Esophagus muscularis mucosa (tissue), 4 donors: ENCODE data around the gene CERCAM. TPM values are rescaled to one million over a fixed set of nuclear protein-coding genes. Genes with fewer than 3 reads are reported as not detected.

Experiments used
- DNase-seq: peaks from one replicate; pipeline ENCODE4 v3.0.0-alpha.2; 2017; ENCODE audit errors: extremely low spot score
- H3K27ac ChIP-seq, 4 donors: fragments of 200-600 bp; sonication (generic); replicated peaks in 1 of 4; 1 replicate in 3 of 4; 2 replicates in 1 of 4; pipeline ENCODE4 v1.5.1; 2016 to 2019; ENCODE audit warnings: mild to moderate bottlenecking in 1 of 4
- H3K27me3 ChIP-seq, 4 donors: fragments of 200-600 bp; sonication (generic); one replicate each; pipeline versions ENCODE4 v1.5.1 to v1.6.0; 2016 to 2019
- H3K36me3 ChIP-seq, 4 donors: fragments of 200-600 bp; sonication (generic); one replicate each; pipeline ENCODE4 v1.5.1; 2016 to 2019
- H3K4me1 ChIP-seq, 4 donors: fragments of 200-600 bp; sonication (generic); one replicate each; pipeline ENCODE4 v1.5.1; 2016 to 2019
- H3K4me3 ChIP-seq, 4 donors: fragments of 200-600 bp; sonication (generic); 1 replicate in 2 of 4; 2 replicates in 2 of 4; pipeline ENCODE4 v1.5.1; 2016 to 2019; ENCODE audit warnings: mild to moderate bottlenecking in 4 of 4, moderate library complexity in 1 of 4
- H3K9me3 ChIP-seq, 4 donors: fragments of 200-600 bp; sonication (generic); 1 replicate in 3 of 4; 2 replicates in 1 of 4; pipeline ENCODE4 v1.5.1; 2016 to 2019
- EP300 ChIP-seq: sonication (generic); formaldehyde crosslinking; IDR thresholded peaks from one replicate; pipeline ENCODE4 v1.6.1; 2017; ENCODE audit warnings: antibody characterized with exemption
- POLR2A ChIP-seq: fragments of 450-650 bp; IDR thresholded peaks from one replicate; pipeline ENCODE4 v1.6.1; 2017; ENCODE audit warnings: antibody characterized with exemption, moderate library complexity, mild to moderate bottlenecking, low read depth
- POLR2AphosphoS5 ChIP-seq, 2 donors: sonication (generic); formaldehyde crosslinking; IDR thresholded peaks; one replicate each; pipeline ENCODE4 v1.6.1; 2017; ENCODE audit warnings: antibody characterized with exemption in 2 of 2
- WGBS: methylation state at CpG from one replicate; pipeline ENCODE4 v1.1.5; 2018; 5-methylcytosine and 5-hydroxymethylcytosine counted together
- intact Hi-C: fragments of 100-400 bp; cut with DNase I; formaldehyde crosslinking; loops from one replicate; pipeline ENCODE4 v1.15.1; 2023
- total RNA-seq, 4 donors: library from RNA; depleted of rRNA; stranded (reverse); fragments of >200 nt; gene quantifications; one replicate each; pipeline versions ENCODE4 v1.1.0 to v1.2.1, GENCODE V29; 2016
- TF ChIP-seq, protein P1 (sequence below), 3 experiments: fragments of 200-600 bp in 2 of 3; fragments of 450-650 bp in 1 of 3; sonication (generic) in 2 of 3; IDR thresholded peaks; one replicate each; pipeline ENCODE4 v1.5.1; 2017 to 2019; ENCODE audit warnings: antibody characterized with exemption in 3 of 3, mild to moderate bottlenecking in 2 of 3, moderate library complexity in 1 of 3

The CERCAM gene
- total RNA-seq, 4 donors from 2014 or later: 21.7 to 31.0 (median 27.5) TPM

GRCh38 chr9:128396970-128397613, 23.6 kb upstream of the CERCAM start:
- H3K4me1 ChIP-seq: peaks cover 14 to 17% (median 16%) of the 10 kb centered on the region in 4 donors
- peaks cover 8 to 16% (median 12%) of the 10 kb centered on the region in 4 donors for H3K36me3 ChIP-seq
- peaks cover 0 to 79% (median 0%) of the 10 kb centered on the region in 4 donors for H3K27me3 ChIP-seq
- intact Hi-C loops: no loop called here
- H3K27ac ChIP-seq: peak overlapping the region in 3 of 4 donors; percentile 19 to 23 (median 22)
- TF ChIP-seq POLR2AphosphoS5 (IDR thresholded peaks at IDR 0.05): peak in 1 of 2 donors; percentile 27
- no peak for TF ChIP-seq POLR2A
- H3K9me3 ChIP-seq: no peaks in the 10 kb centered on the region
- DNase-seq: no peak
- H3K4me3 ChIP-seq: peak overlapping the region in 1 of 4 donors; percentile 22
- 8% methylated on average over 16 of the region's 19 CpGs for WGBS

DNA sequence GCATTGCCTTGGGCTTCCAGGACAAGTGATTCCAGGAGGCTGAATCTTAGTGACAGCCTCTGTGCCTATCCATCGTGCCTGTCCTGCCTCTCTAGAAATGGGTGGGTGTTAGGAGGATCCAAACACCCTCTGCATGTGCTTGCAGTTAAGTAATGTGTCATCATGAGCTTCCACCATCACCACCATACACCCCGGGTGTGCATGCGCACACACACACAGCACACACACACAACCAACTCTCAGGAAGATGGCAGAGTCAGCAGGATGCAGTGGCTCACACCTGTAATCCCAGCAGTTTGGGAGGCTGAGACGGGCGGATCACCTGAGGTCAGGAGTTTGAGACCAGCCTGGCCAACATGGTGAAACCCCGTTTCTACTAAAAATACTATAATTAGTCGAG, 22.8 kb upstream of the CERCAM start:
- peaks cover 14 to 17% (median 16%) of the 10 kb centered on the region in 4 donors for H3K4me1 ChIP-seq
- H3K27me3 ChIP-seq: peaks cover 0 to 75% (median 0%) of the 10 kb centered on the region in 4 donors
- peaks cover under 1 to 9% (median 5%) of the 10 kb centered on the region in 4 donors for H3K36me3 ChIP-seq
- intact Hi-C loops: no loop called here
- WGBS: 90% methylated on average over 6 of the region's 7 CpGs
- H3K9me3 ChIP-seq: no peaks in the 10 kb centered on the region
- H3K4me3 ChIP-seq: no peak overlapping the region
- TF ChIP-seq EP300 (no peak), POLR2AphosphoS5 (IDR thresholded peaks at IDR 0.05) (no peak), POLR2A (no peak)
- TF ChIP-seq, protein P1, sequence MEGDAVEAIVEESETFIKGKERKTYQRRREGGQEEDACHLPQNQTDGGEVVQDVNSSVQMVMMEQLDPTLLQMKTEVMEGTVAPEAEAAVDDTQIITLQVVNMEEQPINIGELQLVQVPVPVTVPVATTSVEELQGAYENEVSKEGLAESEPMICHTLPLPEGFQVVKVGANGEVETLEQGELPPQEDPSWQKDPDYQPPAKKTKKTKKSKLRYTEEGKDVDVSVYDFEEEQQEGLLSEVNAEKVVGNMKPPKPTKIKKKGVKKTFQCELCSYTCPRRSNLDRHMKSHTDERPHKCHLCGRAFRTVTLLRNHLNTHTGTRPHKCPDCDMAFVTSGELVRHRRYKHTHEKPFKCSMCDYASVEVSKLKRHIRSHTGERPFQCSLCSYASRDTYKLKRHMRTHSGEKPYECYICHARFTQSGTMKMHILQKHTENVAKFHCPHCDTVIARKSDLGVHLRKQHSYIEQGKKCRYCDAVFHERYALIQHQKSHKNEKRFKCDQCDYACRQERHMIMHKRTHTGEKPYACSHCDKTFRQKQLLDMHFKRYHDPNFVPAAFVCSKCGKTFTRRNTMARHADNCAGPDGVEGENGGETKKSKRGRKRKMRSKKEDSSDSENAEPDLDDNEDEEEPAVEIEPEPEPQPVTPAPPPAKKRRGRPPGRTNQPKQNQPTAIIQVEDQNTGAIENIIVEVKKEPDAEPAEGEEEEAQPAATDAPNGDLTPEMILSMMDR (IDR thresholded peaks at IDR 0.05): no peak
- no peak overlapping the region for H3K27ac ChIP-seq
- DNase-seq: no peak

DNA sequence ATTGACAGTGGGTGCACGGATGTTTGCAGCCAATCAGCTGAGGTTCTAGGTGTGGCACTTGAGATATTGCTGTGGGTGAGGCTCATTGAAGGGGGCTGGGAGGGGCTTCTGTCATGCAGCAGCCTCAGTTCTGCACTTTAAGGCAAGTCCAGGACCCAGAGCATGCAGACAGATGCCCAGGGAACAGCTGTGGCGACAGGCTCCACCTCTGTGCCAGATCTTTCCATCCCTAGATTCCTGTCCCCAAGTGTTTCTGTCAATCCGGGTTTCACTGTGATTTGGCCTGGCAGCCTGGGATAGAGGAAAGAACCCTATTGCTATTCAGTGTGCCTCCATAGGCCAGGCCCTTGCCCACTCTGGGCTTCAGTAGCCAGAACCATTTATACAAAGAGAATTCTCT, 20.8 kb upstream of the CERCAM start:
- no peaks in the 10 kb centered on the region for H3K36me3 ChIP-seq
- no peak for DNase-seq
- intact Hi-C loops: no loop called here
- TF ChIP-seq EP300: no peak
- TF ChIP-seq POLR2A: no peak
- TF ChIP-seq, protein P1 (IDR thresholded peaks at IDR 0.05): no peak
- TF ChIP-seq POLR2AphosphoS5 (IDR thresholded peaks at IDR 0.05): no peak
- H3K9me3 ChIP-seq: no peaks in the 10 kb centered on the region
- peaks cover 14 to 17% (median 16%) of the 10 kb centered on the region in 4 donors for H3K4me1 ChIP-seq
- peaks cover 0 to 73% (median 0%) of the 10 kb centered on the region in 4 donors for H3K27me3 ChIP-seq
- 73% methylated on average over 1 of the region's 3 CpGs for WGBS
- H3K27ac ChIP-seq: no peak overlapping the region
- no peak overlapping the region for H3K4me3 ChIP-seq

- TF ChIP-seq, protein P1 (IDR thresholded peaks at IDR 0.05): no peak
- TF ChIP-seq POLR2A: no peak
- Histone ChIP-seq H3K4me1 (peaks cover 0 to 6% (median 5%) of the 10 kb centered on the region in 4 donors), H3K27me3 (peaks cover 0 to 81% (median 0%) of the 10 kb centered on the region in 4 donors), H3K4me3 (no peak overlapping the region), H3K27ac (no peak overlapping the region), H3K36me3 (no peaks in the 10 kb centered on the region), H3K9me3 (no peaks in the 10 kb centered on the region)
- intact Hi-C loops: no loop called here
- 88% methylated on average over 5 of the region's 5 CpGs for WGBS
- no peak for DNase-seq
Measured at GRCh38 chr9:128404560-128404959, 16.1 kb upstream of the CERCAM start.

GRCh38 chr9:128405077-128405779, 15.4 kb upstream of the CERCAM start:
- H3K36me3 ChIP-seq: no peaks in the 10 kb centered on the region
- 71% methylated on average over 15 of the region's 20 CpGs for WGBS

More at GRCh38 chr9:128405077-128405779, 15.4 kb upstream of the CERCAM start:
- Histone ChIP-seq H3K4me3 (no peak overlapping the region), H3K9me3 (no peaks in the 10 kb centered on the region), H3K27me3 (peaks cover 0 to 80% (median 0%) of the 10 kb centered on the region in 4 donors), H3K27ac (no peak overlapping the region), H3K4me1 (peaks cover 0 to 6% (median 5%) of the 10 kb centered on the region in 4 donors)
- TF ChIP-seq EP300 (no peak), POLR2AphosphoS5 (IDR thresholded peaks at IDR 0.05) (no peak), POLR2A (no peak)
- TF ChIP-seq, protein P1 (IDR thresholded peaks at IDR 0.05): no peak
- no peak for DNase-seq
- intact Hi-C loops: no loop called here
